ENCODE results near the gene SLC44A2. TPM values are rescaled to one million over a fixed set of nuclear protein-coding genes. Genes with fewer than 3 reads are reported as not detected.

The SLC44A2 gene
- total RNA-seq, 3 donors from 2014 or later (not counting 1 experiment from before 2014, with no cell fraction given) = 231 to 306 (median 279) TPM

- peak overlapping the region; percentile 95 to 98 for H3K27ac Mint-ChIP-seq
- H3K4me1 Mint-ChIP-seq = peaks cover 20 to 25% of the 10 kb centered on the region in 2 donors
- Histone ChIP-seq H3K27ac (ENCODE audit: low read length) (peak overlapping the region; percentile 99), H3K4me1 (ENCODE audit: control insufficient read depth, insufficient read depth, low read length) (peaks cover 59% of the 10 kb centered on the region), H3K27me3 (ENCODE audit: control insufficient read depth, insufficient read depth, low read length) (no peaks in the 10 kb centered on the region), H3K9me3 (ENCODE audit: control insufficient read depth, insufficient read depth, low read length) (no peaks in the 10 kb centered on the region), H3K36me3 (ENCODE audit: control insufficient read depth, insufficient read depth, low read length) (no peaks in the 10 kb centered on the region), H3K4me3 (ENCODE audit: low read length) (peak overlapping the region; percentile 95)
- 0% methylated on average over 76 of the region's 76 CpGs for WGBS (ENCODE audit: insufficient coverage)
- H3K27me3 Mint-ChIP-seq (ENCODE audit: low read depth in 2 of 2) = no peaks in the 10 kb centered on the region
- intact Hi-C loops (cut with micrococcal nuclease) = loop anchor here (2.0 kb wide), 2 partner anchors 36 to 50 kb away; partner anchors contain the start of gene KRI1
- no peak for TF ChIP-seq CTCF (IDR thresholded peaks at IDR 0.05)
- peak overlapping the region; percentile 97 for H3K4me3 Mint-ChIP-seq
- no peaks in the 10 kb centered on the region for H3K36me3 Mint-ChIP-seq
- no peaks in the 10 kb centered on the region for H3K9me3 Mint-ChIP-seq
- ATAC-seq (peak; percentile 80 to 95 (median 85)), DNase-seq (peak; percentile 84 to 90)
Observed at GRCh38 chr19:10602330-10603083, 22.8 kb upstream of the SLC44A2 start.

GRCh38 chr19:10603084-10603872 lies 22.1 kb upstream of the SLC44A2 start:
- TF ChIP-seq CTCF (IDR thresholded peaks at IDR 0.05) = no peak
- Histone ChIP-seq H3K36me3 (ENCODE audit: control insufficient read depth, insufficient read depth, low read length) (no peaks in the 10 kb centered on the region), H3K4me1 (ENCODE audit: control insufficient read depth, insufficient read depth, low read length) (peaks cover 52% of the 10 kb centered on the region), H3K9me3 (ENCODE audit: control insufficient read depth, insufficient read depth, low read length) (no peaks in the 10 kb centered on the region), H3K27ac (ENCODE audit: low read length) (peak overlapping the region; percentile 99), H3K4me3 (ENCODE audit: low read length) (peak overlapping the region; percentile 95), H3K27me3 (ENCODE audit: control insufficient read depth, insufficient read depth, low read length) (no peaks in the 10 kb centered on the region)
- Mint-ChIP-seq H3K4me1 (peaks cover 20 to 25% of the 10 kb centered on the region in 2 donors), H3K36me3 (no peaks in the 10 kb centered on the region), H3K4me3 (peak overlapping the region; percentile 97), H3K9me3 (no peaks in the 10 kb centered on the region), H3K27ac (peak overlapping the region; percentile 95 to 98), H3K27me3 (ENCODE audit: low read depth in 2 of 2) (no peaks in the 10 kb centered on the region)
- ATAC-seq (peak; percentile 47 to 72 (median 51)), DNase-seq (peak; percentile 76 to 87)
- intact Hi-C loops (cut with micrococcal nuclease) = loop anchor here (2.0 kb wide), 2 partner anchors 36 to 50 kb away; partner anchors contain the start of gene KRI1
- WGBS (ENCODE audit: insufficient coverage) = 2% methylated on average over 18 of the region's 19 CpGs

GRCh38 chr19:10603873-10604459 lies 21.4 kb upstream of the SLC44A2 start:
- TF ChIP-seq CTCF (IDR thresholded peaks at IDR 0.05) = no peak
- ATAC-seq (peak; percentile 27 to 51 (median 46)), DNase-seq (peak in 1 of 2 donors; percentile 76)
- peak overlapping the region; percentile 95 for H3K4me3 ChIP-seq (ENCODE audit: low read length)
- H3K27ac ChIP-seq (ENCODE audit: low read length) = peak overlapping the region; percentile 99
- H3K27me3 ChIP-seq (ENCODE audit: control insufficient read depth, insufficient read depth, low read length) = no peaks in the 10 kb centered on the region
- no peaks in the 10 kb centered on the region for H3K36me3 ChIP-seq (ENCODE audit: control insufficient read depth, insufficient read depth, low read length)
- Mint-ChIP-seq H3K9me3 (no peaks in the 10 kb centered on the region), H3K36me3 (no peaks in the 10 kb centered on the region), H3K27ac (peak overlapping the region; percentile 95 to 98), H3K4me1 (peaks cover 20 to 25% of the 10 kb centered on the region in 2 donors), H3K4me3 (peak overlapping the region; percentile 97), H3K27me3 (ENCODE audit: low read depth in 2 of 2) (no peaks in the 10 kb centered on the region)
- intact Hi-C loops (cut with micrococcal nuclease) = loop anchor here (1.0 to 2.0 kb wide), 3 partner anchors 8 to 49 kb away; partner anchors contain the start of gene KRI1
- H3K9me3 ChIP-seq (ENCODE audit: control insufficient read depth, insufficient read depth, low read length) = no peaks in the 10 kb centered on the region
- peaks cover 54% of the 10 kb centered on the region for H3K4me1 ChIP-seq (ENCODE audit: control insufficient read depth, insufficient read depth, low read length)
- WGBS (ENCODE audit: insufficient coverage) = 5% methylated on average over 7 of the region's 9 CpGs

Measured in natural killer cell (primary cell).